ENCODE results near the gene C16orf78.

Gene C16orf78

DNA sequence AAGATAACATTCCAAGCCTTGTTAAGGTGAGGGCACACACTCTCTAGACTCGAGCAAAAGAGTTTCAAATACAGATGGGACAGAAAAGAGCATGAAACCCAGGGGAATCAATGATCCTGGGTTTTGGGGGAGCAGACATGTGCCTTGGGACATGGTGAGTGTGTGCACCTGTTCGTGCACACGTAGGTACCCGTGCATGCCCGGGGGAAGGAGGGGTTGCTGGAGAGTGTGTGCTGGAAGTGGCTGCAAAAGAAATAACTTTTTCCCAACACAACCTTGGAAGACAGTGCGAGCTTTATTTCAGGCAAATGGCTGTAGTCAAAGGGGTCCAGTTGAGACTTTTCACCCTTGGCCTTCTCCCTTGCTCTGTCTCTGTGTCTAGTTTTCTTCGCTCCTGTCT lies 62.6 kb downstream of the C16orf78 start:
- DNase-seq: no peak

DNA sequence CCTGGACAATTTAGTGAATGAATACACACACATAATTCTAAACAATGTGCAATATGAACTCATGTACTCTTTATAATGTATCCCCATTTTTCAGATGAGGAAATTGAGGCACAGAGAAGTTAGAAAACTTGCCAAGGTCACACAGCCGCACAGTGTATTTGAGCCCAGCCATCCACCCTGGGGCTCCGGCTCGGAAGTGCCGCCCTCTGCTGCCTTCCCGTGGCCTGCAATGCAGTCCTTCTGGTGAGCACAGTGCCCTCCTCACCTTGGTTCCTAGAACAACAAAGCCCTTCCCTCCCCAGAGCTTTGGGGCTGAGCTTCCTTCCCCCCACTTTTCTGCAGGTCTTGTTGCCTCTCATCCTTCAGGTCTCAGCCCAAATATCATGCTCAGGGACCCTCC lies 63.7 kb downstream of the C16orf78 start:
- DNase-seq: no peak

DNA sequence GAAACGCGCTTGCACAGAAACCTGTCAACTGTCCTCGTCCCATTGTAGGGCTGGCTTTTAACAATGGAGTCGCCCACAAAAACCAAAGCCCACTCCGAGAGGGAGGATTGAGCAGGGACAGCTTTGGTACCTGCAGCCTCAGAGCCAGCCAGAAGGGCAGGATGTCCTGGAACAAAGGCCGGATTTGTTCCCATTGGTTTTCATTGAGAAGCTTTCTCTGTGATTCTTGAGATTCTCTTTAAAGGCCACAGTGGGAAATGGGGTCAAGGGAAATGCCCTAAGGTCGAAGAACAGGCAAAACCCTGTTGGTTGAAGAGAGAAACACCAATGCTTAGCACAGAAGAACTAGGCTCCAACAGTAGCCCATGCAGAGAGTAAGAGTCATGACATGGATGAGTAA lies 65.4 kb downstream of the C16orf78 start:
- no peak for DNase-seq

DNA sequence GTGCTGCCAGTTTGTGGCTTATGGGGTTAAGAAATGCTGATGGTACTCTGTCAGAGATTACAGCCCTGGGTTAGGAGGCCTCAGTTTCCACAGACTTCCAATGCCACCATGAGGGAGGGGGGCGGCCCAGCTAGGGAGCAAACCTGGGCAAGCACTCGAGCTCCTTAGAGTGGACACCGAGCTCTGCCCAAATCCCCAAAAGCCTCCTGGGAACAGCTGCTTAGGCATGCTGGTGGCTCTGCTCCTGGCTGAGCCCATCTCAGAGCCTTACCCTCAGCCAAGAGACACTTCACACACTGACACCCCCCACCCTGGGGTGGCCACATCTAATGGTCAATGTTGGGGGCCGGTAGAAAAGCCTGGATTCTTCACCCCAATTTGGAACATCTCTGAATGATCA lies 66.1 kb downstream of the C16orf78 start:
- DNase-seq: no peak

DNA sequence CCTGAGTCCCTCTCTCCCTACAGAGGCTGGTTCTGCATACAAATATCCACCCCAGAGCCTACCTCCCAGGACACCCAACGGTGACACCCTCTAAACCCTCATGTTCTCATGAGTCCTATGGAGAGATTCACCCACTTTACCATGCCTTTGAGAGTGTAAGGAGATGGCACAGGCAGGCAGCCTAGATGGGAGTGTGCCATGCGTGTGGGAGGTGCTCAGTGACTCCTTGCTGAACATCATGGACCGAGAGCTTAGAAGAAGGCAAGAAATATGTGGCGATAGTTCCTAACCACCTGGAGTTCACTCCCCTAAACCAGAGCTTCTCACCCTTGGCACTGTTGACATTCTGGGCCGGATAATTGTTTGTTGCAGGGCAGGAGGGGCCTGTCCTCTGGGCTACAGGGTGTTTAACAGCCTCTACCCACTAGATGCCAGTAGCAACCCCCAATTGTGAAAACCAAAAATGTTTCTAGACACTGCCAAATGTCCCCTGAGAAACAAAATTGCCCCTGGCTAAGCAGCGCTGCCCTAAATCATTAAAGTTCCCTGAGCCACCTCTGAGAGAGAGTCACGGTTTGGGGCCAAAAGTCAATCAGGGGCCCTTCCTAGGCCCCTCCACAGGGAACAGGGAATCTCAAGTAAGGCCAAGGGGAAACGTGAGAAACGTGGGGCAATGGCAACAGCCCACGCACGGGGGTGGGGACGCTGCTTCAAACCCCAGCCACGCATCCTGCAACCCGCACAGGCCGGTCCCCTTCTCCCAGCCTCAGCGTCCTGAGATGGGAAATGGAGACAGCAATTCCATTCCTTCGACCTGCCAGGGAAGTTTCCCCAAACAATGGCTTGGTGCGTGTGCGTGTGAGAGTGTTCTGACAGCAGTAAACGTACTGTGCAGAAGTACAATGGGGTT lies 66.8 kb downstream of the C16orf78 start:
- DNase-seq: no peak

- DNase-seq: no peak
Measured at GRCh38 chr16:49441366-49441780, 67.8 kb downstream of the C16orf78 start.

GRCh38 chr16:49442805-49443204 lies 69.2 kb downstream of the C16orf78 start:
- DNase-seq: no peak

GRCh38 chr16:49443576-49443975 lies 70.0 kb downstream of the C16orf78 start:
- no peak for DNase-seq

DNA sequence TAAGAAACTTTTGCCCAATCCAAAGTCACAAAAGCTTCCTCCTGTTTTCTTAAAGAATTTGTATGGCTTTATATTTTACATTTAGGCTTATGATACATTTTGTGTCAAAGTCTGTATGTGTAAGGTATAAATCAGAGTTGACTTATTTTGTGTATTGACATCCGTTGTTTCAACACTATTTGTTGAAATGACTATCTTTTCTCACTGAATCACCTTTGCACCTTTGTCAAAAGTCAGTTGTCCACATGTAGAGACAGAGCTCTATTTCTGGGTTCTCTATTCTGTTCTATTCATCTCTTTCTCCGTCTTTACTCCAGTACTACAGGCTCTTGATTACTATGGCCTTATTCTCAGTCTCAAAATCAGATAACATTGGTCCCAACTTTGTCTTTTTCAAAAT lies 73.2 kb downstream of the C16orf78 start:
- DNase-seq: no peak
